SK-N-SH (cell line): ENCODE results near the gene RPS6KB2. TPM values are rescaled to one million over a fixed set of nuclear protein-coding genes. Genes with fewer than 3 reads are reported as not detected.

Experiments used
- CTCF ChIA-PET: fragments of 300-600, 350-600 bp; formaldehyde crosslinking; extraction: SDS; loops from one replicate; lab custom pipeline; 2021; lab: Yijun Ruan, JAX
- POLR2A ChIA-PET: fragments of 350-600 bp; sonication (Branson Sonifier 250); formaldehyde crosslinking; extraction: SDS; loops from one replicate; lab custom pipeline; 2020; ENCODE audit warnings: antibody characterized with exemption, inconsistent platforms; lab: Yijun Ruan, JAX
- DNase-seq: peaks from one replicate; pipeline ENCODE4 v3.0.0; 2012
- H2AFZ ChIP-seq: fragments of 200-600 bp; sonication (generic); 2 replicates; pipeline ENCODE4 v1.8.1; 2016; ENCODE audit warnings: antibody characterized with exemption, mild to moderate bottlenecking, low read depth
- H3F3A ChIP-seq: fragments of 200-600 bp; sonication (generic); replicated peaks from 2 replicates; pipeline ENCODE3; 2016; ENCODE audit warnings: antibody characterized with exemption, mild to moderate bottlenecking; ENCODE audit not compliant: insufficient read depth
- H3K27ac ChIP-seq, 2 experiments: fragments of 200-500 bp in 1 of 2; fragments of 200-600 bp in 1 of 2; sonication (Bioruptor generic) in 1 of 2; sonication (generic), shearing (Covaris generic) in 1 of 2; 2 replicates each; pipeline versions ENCODE4 v1.5.1 to v1.6.1; 2014 to 2016; ENCODE audit warnings: low read depth in 2 of 2, inconsistent platforms in 1 of 2, low read length in 1 of 2, mild to moderate bottlenecking in 1 of 2, mixed read lengths in 1 of 2
- H3K27me3 ChIP-seq: fragments of 200-600 bp; sonication (generic), shearing (Covaris generic); 2 replicates; pipeline ENCODE4 v1.6.1; 2016; ENCODE audit warnings: mixed run types; ENCODE audit not compliant: insufficient read depth
- H3K36me3 ChIP-seq, 2 experiments: fragments of 200-500 bp in 1 of 2; fragments of 200-600 bp in 1 of 2; sonication (Bioruptor generic) in 1 of 2; sonication (generic) in 1 of 2; replicated peaks in 1 of 2; 2 replicates each; pipeline versions ENCODE3 to v1.5.1; 2014 to 2016; ENCODE audit warnings: low read length in 1 of 2, mild to moderate bottlenecking in 1 of 2; ENCODE audit not compliant: insufficient read depth in 2 of 2, control insufficient read depth in 1 of 2
- H3K4me1 ChIP-seq, 2 experiments: fragments of 200-500 bp in 1 of 2; fragments of 200-600 bp in 1 of 2; sonication (Bioruptor generic) in 1 of 2; sonication (generic), shearing (Covaris generic) in 1 of 2; 2 replicates each; pipeline versions ENCODE4 v1.5.1 to v1.6.1; 2014 to 2016; ENCODE audit warnings: low read depth in 1 of 2, low read length in 1 of 2, mixed run types in 1 of 2; ENCODE audit not compliant: insufficient read depth in 2 of 2, control insufficient read depth in 1 of 2
- H3K4me2 ChIP-seq: fragments of 200-600 bp; sonication (generic), shearing (Covaris generic); 2 replicates; pipeline ENCODE4 v1.6.1; 2017; ENCODE audit warnings: mixed run types
- H3K4me3 ChIP-seq, 2 experiments: fragments of 200-500 bp in 1 of 2; fragments of 200-600 bp in 1 of 2; sonication (Bioruptor generic) in 1 of 2; sonication (generic), shearing (Covaris generic) in 1 of 2; 2 replicates each; pipeline versions ENCODE4 v1.5.1 to v1.8.1; 2014 to 2016; ENCODE audit warnings: low read depth in 2 of 2, inconsistent platforms in 1 of 2, low read length in 1 of 2, mild to moderate bottlenecking in 1 of 2, mixed read lengths in 1 of 2, moderate library complexity in 1 of 2
- H3K79me2 ChIP-seq: fragments of 200-600 bp; sonication (generic); 2 replicates; pipeline ENCODE4 v1.8.1; 2017; ENCODE audit warnings: mild to moderate bottlenecking; ENCODE audit not compliant: insufficient read depth
- H3K9ac ChIP-seq: fragments of 200-600 bp; sonication (generic); 2 replicates; pipeline ENCODE4 v1.6.1; 2017; ENCODE audit warnings: mixed run types
- H3K9me2 ChIP-seq: fragments of 200-600 bp; sonication (generic); 2 replicates; pipeline ENCODE4 v1.6.1; 2017; ENCODE audit warnings: mixed run types
- H3K9me3 ChIP-seq: fragments of 200-600 bp; sonication (generic); 2 replicates; pipeline ENCODE4 v1.6.1; 2017; ENCODE audit warnings: mixed run types, mild to moderate bottlenecking, moderate library complexity
- H4K20me1 ChIP-seq: fragments of 200-600 bp; sonication (generic); 2 replicates; pipeline ENCODE4 v1.6.1; 2017; ENCODE audit warnings: mild to moderate bottlenecking, mixed run types; ENCODE audit not compliant: insufficient read depth
- CHD2 ChIP-seq: fragments of 150-350 bp; IDR thresholded peaks from 2 replicates; pipeline ENCODE4 v1.6.1; 2018; ENCODE audit warnings: low read length; ENCODE audit not compliant: partially characterized antibody
- ELF1 ChIP-seq: IDR thresholded peaks from 2 replicates; pipeline ENCODE4 v1.4.0; 2012
- FOXJ3 ChIP-seq: sonication (generic); formaldehyde crosslinking; IDR thresholded peaks from 2 replicates; pipeline ENCODE4 v1.5.1; 2020; ENCODE audit warnings: mild to moderate bottlenecking, missing genetic modification reagents
- FOXM1 ChIP-seq: IDR thresholded peaks from 2 replicates; pipeline ENCODE4 v1.4.0; 2012; ENCODE audit warnings: low read depth, mild to moderate bottlenecking
- GABPA ChIP-seq: IDR thresholded peaks from 2 replicates; pipeline ENCODE4 v1.4.0; 2012; ENCODE audit warnings: low read depth, mild to moderate bottlenecking
- JUND ChIP-seq: IDR thresholded peaks from 2 replicates; pipeline ENCODE4 v1.4.0; 2012
- MXI1 ChIP-seq: IDR thresholded peaks from 2 replicates; pipeline ENCODE4 v1.6.1; 2012; ENCODE audit warnings: mild to moderate bottlenecking, low read depth, low read length, improper control_type of control experiment
- NRF1 ChIP-seq: IDR thresholded peaks from 2 replicates; pipeline ENCODE4 v1.6.1; 2012; ENCODE audit warnings: low read depth, mild to moderate bottlenecking, low read length
- POLR2AphosphoS5 ChIP-seq: IDR thresholded peaks from 2 replicates; pipeline ENCODE4 v1.6.1; 2012; ENCODE audit warnings: low read depth, low read length
- RCOR1 ChIP-seq: fragments of 150-350 bp; IDR thresholded peaks from 2 replicates; pipeline ENCODE4 v1.6.1; 2017; ENCODE audit warnings: antibody characterized with exemption, low read length
- SIN3A ChIP-seq: IDR thresholded peaks from 2 replicates; pipeline ENCODE4 v1.6.1; 2012; ENCODE audit warnings: low read depth, mild to moderate bottlenecking, low read length, moderate library complexity, borderline replicate concordance
- TAF1 ChIP-seq: IDR thresholded peaks from 2 replicates; pipeline ENCODE4 v1.6.1; 2012; ENCODE audit warnings: low read depth, mild to moderate bottlenecking, low read length, moderate library complexity, borderline replicate concordance
- YY1 ChIP-seq: IDR thresholded peaks from 2 replicates; pipeline ENCODE4 v1.4.0; 2012; ENCODE audit warnings: low read depth, mild to moderate bottlenecking
- WGBS: methylation state at CpG from one replicate; pipeline ENCODE4 v1.1.6; 2017; ENCODE audit warnings: low lambda C conversion rate; 5-methylcytosine and 5-hydroxymethylcytosine counted together
- polyA plus RNA-seq, 3 experiments: library from polyadenylated mRNA; depleted of rRNA; stranded (reverse); fragments of >200 nt; gene quantifications; 2 replicates each; pipeline ENCODE4 v1.2.3, GENCODE V29; 2012
- TF ChIP-seq, protein P1 (sequence below): IDR thresholded peaks from 2 replicates; pipeline ENCODE4 v1.4.0; 2012; ENCODE audit warnings: low read depth, borderline replicate concordance
- TF ChIP-seq, protein P2 (sequence below): IDR thresholded peaks from 2 replicates; pipeline ENCODE4; 2012
- TF ChIP-seq, protein P3 (sequence below): IDR thresholded peaks from 2 replicates; pipeline ENCODE4 v1.6.1; 2012; ENCODE audit warnings: mild to moderate bottlenecking, low read depth, low read length, moderate library complexity

The RPS6KB2 gene
- 52.0 and 53.2 TPM in 2 replicates for polyA plus RNA-seq (2012; rRNA removed)
- polyA plus RNA-seq (2012; cell fraction: cytosol; rRNA removed), result 26.2 and 38.7 TPM in 2 replicates
- 115 and 134 TPM in 2 replicates for polyA plus RNA-seq (2012; cell fraction: nucleus; rRNA removed)

DNA sequence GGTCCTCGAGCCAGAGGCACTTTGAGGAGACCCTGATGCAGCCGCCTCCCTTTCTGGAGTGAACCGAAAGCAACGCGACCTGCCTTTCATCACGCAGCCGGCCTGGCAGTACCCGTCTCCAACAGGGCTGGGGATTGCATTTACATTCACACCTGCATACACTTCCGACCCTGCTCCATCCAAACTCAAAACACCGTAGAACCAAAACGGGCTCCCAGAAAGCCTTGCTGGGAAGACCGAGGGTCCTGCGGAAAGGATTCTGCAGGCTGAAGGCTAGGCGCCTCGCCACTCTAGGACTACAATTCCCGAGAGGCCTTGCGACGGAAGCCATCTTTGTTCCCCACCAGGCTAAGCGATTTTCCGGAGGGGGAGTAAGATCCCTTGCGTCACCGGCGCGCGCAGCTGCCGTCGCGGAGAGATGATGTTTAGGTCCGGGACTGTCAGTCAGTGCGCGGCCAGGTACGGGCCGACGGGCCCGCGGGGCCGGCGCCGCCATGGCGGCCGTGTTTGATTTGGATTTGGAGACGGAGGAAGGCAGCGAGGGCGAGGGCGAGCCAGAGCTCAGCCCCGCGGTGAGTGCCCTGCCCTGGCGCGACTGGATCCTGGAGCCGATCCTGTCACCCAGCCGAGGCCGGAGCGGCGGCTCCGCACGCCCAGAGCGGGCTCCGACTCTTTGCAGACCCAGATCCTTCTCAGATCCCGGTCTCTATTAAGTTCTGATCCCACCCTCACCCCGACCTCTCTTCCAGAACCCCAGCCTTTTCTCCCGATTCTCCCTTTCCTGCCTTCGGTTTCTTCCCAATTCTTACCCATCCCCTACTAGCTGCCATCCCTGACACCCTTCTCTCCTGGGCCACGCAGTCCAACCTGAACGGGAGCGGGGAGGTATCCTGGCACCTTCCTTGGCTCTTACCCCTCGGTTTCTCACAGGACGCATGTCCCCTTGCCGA is at the start of gene RPS6KB2:
RPS6KB2 (plus strand) TSS at position 443 of the 950 bp plus-strand sequence; CDS start at position 495, 52 bp downstream.
- Histone ChIP-seq H3K4me2 (peak within 1 kb of the TSS; percentile 99), H3K9me3 (no peaks in the 10 kb centered on the region), H3K9me2 (no peaks in the 10 kb centered on the region), H3K4me1 (peaks cover 3 to 10% of the 10 kb centered on the region in 2 experiments; a peak in 1 of 4 replicates), H3K9ac (peak within 1 kb of the TSS; percentile 92), H3K36me3 (peaks cover 3 to 17% of the 10 kb centered on the region in 2 experiments), H3K27me3 (no peaks in the 10 kb centered on the region), H3F3A (no peaks in the 10 kb centered on the region), H2AFZ (peak within 1 kb of the TSS; percentile 78), H3K79me2 (peaks cover 28% of the 10 kb centered on the region), H3K4me3 (peak within 1 kb of the TSS; percentile 76 to 85), H3K27ac (peak within 1 kb of the TSS; percentile 49 to 78), H4K20me1 (no peaks in the 10 kb centered on the region)
- TF ChIP-seq JUND, result no peak
- peak; percentile 94 for TF ChIP-seq CHD2
- peak; percentile 59 for TF ChIP-seq NRF1
- peak; percentile 88 for TF ChIP-seq POLR2AphosphoS5
- peak; percentile 71 for TF ChIP-seq GABPA
- TF ChIP-seq, protein P1, sequence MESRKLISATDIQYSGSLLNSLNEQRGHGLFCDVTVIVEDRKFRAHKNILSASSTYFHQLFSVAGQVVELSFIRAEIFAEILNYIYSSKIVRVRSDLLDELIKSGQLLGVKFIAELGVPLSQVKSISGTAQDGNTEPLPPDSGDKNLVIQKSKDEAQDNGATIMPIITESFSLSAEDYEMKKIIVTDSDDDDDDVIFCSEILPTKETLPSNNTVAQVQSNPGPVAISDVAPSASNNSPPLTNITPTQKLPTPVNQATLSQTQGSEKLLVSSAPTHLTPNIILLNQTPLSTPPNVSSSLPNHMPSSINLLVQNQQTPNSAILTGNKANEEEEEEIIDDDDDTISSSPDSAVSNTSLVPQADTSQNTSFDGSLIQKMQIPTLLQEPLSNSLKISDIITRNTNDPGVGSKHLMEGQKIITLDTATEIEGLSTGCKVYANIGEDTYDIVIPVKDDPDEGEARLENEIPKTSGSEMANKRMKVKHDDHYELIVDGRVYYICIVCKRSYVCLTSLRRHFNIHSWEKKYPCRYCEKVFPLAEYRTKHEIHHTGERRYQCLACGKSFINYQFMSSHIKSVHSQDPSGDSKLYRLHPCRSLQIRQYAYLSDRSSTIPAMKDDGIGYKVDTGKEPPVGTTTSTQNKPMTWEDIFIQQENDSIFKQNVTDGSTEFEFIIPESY, result no peak
- no peak for TF ChIP-seq RCOR1
- TF ChIP-seq, protein P2, sequence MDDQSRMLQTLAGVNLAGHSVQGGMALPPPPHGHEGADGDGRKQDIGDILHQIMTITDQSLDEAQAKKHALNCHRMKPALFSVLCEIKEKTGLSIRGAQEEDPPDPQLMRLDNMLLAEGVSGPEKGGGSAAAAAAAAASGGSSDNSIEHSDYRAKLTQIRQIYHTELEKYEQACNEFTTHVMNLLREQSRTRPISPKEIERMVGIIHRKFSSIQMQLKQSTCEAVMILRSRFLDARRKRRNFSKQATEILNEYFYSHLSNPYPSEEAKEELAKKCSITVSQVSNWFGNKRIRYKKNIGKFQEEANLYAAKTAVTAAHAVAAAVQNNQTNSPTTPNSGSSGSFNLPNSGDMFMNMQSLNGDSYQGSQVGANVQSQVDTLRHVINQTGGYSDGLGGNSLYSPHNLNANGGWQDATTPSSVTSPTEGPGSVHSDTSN, result peak; percentile 90
- peak; percentile 91 for TF ChIP-seq SIN3A
- peak; percentile 86 for TF ChIP-seq ELF1
- peak; percentile 97 for TF ChIP-seq YY1
- peak; percentile 69 for TF ChIP-seq MXI1
- no peak for TF ChIP-seq FOXM1
- TF ChIP-seq TAF1, result peak; percentile 69
- TF ChIP-seq, protein P3, sequence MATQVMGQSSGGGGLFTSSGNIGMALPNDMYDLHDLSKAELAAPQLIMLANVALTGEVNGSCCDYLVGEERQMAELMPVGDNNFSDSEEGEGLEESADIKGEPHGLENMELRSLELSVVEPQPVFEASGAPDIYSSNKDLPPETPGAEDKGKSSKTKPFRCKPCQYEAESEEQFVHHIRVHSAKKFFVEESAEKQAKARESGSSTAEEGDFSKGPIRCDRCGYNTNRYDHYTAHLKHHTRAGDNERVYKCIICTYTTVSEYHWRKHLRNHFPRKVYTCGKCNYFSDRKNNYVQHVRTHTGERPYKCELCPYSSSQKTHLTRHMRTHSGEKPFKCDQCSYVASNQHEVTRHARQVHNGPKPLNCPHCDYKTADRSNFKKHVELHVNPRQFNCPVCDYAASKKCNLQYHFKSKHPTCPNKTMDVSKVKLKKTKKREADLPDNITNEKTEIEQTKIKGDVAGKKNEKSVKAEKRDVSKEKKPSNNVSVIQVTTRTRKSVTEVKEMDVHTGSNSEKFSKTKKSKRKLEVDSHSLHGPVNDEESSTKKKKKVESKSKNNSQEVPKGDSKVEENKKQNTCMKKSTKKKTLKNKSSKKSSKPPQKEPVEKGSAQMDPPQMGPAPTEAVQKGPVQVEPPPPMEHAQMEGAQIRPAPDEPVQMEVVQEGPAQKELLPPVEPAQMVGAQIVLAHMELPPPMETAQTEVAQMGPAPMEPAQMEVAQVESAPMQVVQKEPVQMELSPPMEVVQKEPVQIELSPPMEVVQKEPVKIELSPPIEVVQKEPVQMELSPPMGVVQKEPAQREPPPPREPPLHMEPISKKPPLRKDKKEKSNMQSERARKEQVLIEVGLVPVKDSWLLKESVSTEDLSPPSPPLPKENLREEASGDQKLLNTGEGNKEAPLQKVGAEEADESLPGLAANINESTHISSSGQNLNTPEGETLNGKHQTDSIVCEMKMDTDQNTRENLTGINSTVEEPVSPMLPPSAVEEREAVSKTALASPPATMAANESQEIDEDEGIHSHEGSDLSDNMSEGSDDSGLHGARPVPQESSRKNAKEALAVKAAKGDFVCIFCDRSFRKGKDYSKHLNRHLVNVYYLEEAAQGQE, result no peak
- peak; percentile 20; the same call in 1 of the 2 replicates for TF ChIP-seq FOXJ3 (CRISPR knock-in tag)
- ChIA-PET CTCF (interaction anchor here (0.8 to 1.0 kb wide), 3 partner anchors 27 to 157 kb away, joined by 3 to 4 read pairs (median 3); no protein-coding TSS in a partner anchor), POLR2A (interaction anchor here (0.8 to 1.8 kb wide), 6 partner anchors 9 to 40 kb away, joined by 3 to 6 read pairs (median 3); partner anchors contain the start of genes PPP1CA, PTPRCAP and RAD9A)
- DNase-seq, result peak; percentile 99
- whole genome bisulfite sequencing, result under 1% methylated on average over 31 of the region's 68 CpGs
